ENCODE results near the gene ACER3.
A peak's percentile ranks its signal among the peaks of the same experiment; 100 is the strongest.
"Not testable (repeated sequence)": the region's sequence is repeated elsewhere in the genome, so short reads cannot be mapped to it uniquely, and the experiment has no call there.

The ACER3 gene

DNA sequence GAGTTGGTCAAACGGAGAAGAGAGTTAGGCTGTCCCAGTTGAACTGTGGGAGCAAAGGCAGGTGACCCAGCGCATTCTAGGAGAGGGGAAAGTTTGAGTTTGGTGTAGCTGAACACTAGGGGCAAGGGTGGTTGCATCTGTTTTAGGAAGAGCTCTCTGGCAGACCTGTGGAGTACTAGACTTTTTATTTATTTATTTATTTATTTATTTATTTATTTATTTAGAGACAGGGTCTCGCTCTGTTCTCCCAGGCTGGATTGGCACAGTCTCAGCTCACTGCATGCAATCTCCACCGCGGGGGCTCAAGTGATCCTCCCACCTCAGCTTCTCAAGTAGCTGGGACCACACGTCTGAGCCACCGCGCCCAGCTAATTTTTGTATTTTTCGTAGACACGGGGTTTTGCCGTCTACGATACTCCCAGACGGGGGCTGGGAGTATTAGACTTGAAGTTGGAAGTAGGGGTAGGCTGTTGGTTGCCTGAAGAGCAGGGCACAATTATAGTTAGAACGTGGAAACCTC is 950 bp upstream of the ACER3 start:
- no peak overlapping the region for H3K9ac ChIP-seq (ENCODE audit: low read depth, low read length, poor library complexity)
- no peak overlapping the region for H3K4me3 ChIP-seq (ENCODE audit: low read length in 2 of 2)

GRCh38 chr11:76861490-76861953 is 804 bp downstream of the ACER3 start:
- H4K91ac ChIP-seq (ENCODE audit: low read depth, low read length, poor library complexity): no peak overlapping the region
- H3K27me3 ChIP-seq (ENCODE audit: control insufficient read depth in 3 of 3, insufficient read depth in 3 of 3, low read depth in 1 of 3, low read length in 3 of 3): no peaks in the 10 kb centered on the region
- H3K23ac ChIP-seq (ENCODE audit: low read depth, low read length, poor library complexity): no peak overlapping the region
- no peak overlapping the region for H2BK120ac ChIP-seq (ENCODE audit: low read depth, low read length)
- no peak for DNase-seq (ENCODE audit: low spot score)
- no peak overlapping the region for H3K18ac ChIP-seq (ENCODE audit: low read length)
- H3K79me1 ChIP-seq (ENCODE audit: low read depth, low read length): peaks cover 2% of the 10 kb centered on the region
- peaks cover 8 to 9% of the 10 kb centered on the region in 2 donors for H3K4me1 ChIP-seq (ENCODE audit: control insufficient read depth in 2 of 2, insufficient read depth in 1 of 2, low read depth in 1 of 2, low read length in 2 of 2)
- H3K27ac ChIP-seq (replicated peaks; ENCODE audit: low read length): no peak overlapping the region
- WGBS, 2 donors (ENCODE audit: extremely low coverage in 2 of 2, insufficient read length in 2 of 2, insufficient replicate concordance in 1 of 2): no CpG with 5 or more reads among the region's 6 CpGs
- H3K4me3 ChIP-seq (ENCODE audit: low read length in 2 of 2): peak overlapping the region; percentile 84 to 96
- H3K9ac ChIP-seq (ENCODE audit: low read depth, low read length, poor library complexity): peak overlapping the region; percentile 38
- no peaks in the 10 kb centered on the region for H3K9me3 ChIP-seq (replicated peaks in 1 of 2; ENCODE audit: control insufficient read depth in 2 of 2, insufficient read depth in 1 of 2, low read depth in 1 of 2, low read length in 2 of 2)
- peak overlapping the region; percentile 100 for H2AFZ ChIP-seq (ENCODE audit: low read length)
- peak overlapping the region; percentile 84 for H2AK5ac ChIP-seq (ENCODE audit: low read depth, low read length)
- no peak overlapping the region for H3K4ac ChIP-seq (ENCODE audit: low read length)
- H3K14ac ChIP-seq (ENCODE audit: low read length): no peak overlapping the region
- H2BK15ac ChIP-seq (ENCODE audit: low read length): no peak overlapping the region
- peak overlapping the region; percentile 84 for H3K4me2 ChIP-seq (ENCODE audit: insufficient read depth, low read length, poor library complexity, severe bottlenecking)
- H2BK5ac ChIP-seq (ENCODE audit: low read length): no peak overlapping the region
- no peak overlapping the region for H2BK12ac ChIP-seq (ENCODE audit: low read length)
- H4K8ac ChIP-seq (ENCODE audit: low read depth, low read length): no peak overlapping the region
- H3K36me3 ChIP-seq (replicated peaks in 1 of 2; ENCODE audit: control insufficient read depth in 2 of 2, insufficient read depth in 2 of 2, low read length in 2 of 2): no peaks in the 10 kb centered on the region

More for the DNA sequence above, 950 bp upstream of the ACER3 start:
- Histone ChIP-seq H3K27ac (replicated peaks; ENCODE audit: low read length) (no peak overlapping the region), H3K18ac (ENCODE audit: low read length) (no peak overlapping the region), H2AFZ (ENCODE audit: low read length) (peak overlapping the region; percentile 100), H3K36me3 (replicated peaks in 1 of 2; ENCODE audit: control insufficient read depth in 2 of 2, insufficient read depth in 2 of 2, low read length in 2 of 2) (no peaks in the 10 kb centered on the region), H2BK15ac (ENCODE audit: low read length) (no peak overlapping the region), H2AK5ac (ENCODE audit: low read depth, low read length) (no peak overlapping the region), H3K79me1 (ENCODE audit: low read depth, low read length) (peaks cover 2% of the 10 kb centered on the region), H4K91ac (ENCODE audit: low read depth, low read length, poor library complexity) (no peak overlapping the region), H3K27me3 (ENCODE audit: control insufficient read depth in 3 of 3, insufficient read depth in 3 of 3, low read depth in 1 of 3, low read length in 3 of 3) (no peaks in the 10 kb centered on the region), H3K4me2 (ENCODE audit: insufficient read depth, low read length, poor library complexity, severe bottlenecking) (no peak overlapping the region), H2BK120ac (ENCODE audit: low read depth, low read length) (no peak overlapping the region), H3K14ac (ENCODE audit: low read length) (no peak overlapping the region), H2BK5ac (ENCODE audit: low read length) (no peak overlapping the region), H4K8ac (ENCODE audit: low read depth, low read length) (no peak overlapping the region), H2BK12ac (ENCODE audit: low read length) (no peak overlapping the region), H3K23ac (ENCODE audit: low read depth, low read length, poor library complexity) (no peak overlapping the region), H3K4me1 (ENCODE audit: control insufficient read depth in 2 of 2, insufficient read depth in 1 of 2, low read depth in 1 of 2, low read length in 2 of 2) (peaks cover 8 to 9% of the 10 kb centered on the region in 2 donors), H3K9me3 (replicated peaks in 1 of 2; ENCODE audit: control insufficient read depth in 2 of 2, insufficient read depth in 1 of 2, low read depth in 1 of 2, low read length in 2 of 2) (no peaks in the 10 kb centered on the region), H3K4ac (ENCODE audit: low read length) (no peak overlapping the region)
- no CpG with 5 or more reads among the region's 14 CpGs for WGBS, 2 donors (ENCODE audit: extremely low coverage in 2 of 2, insufficient read length in 2 of 2, insufficient replicate concordance in 1 of 2)
- DNase-seq (ENCODE audit: low spot score): no peak

- H3K18ac ChIP-seq (ENCODE audit: low read length); H3K9me3 ChIP-seq (replicated peaks in 1 of 2; ENCODE audit: control insufficient read depth in 2 of 2, insufficient read depth in 1 of 2, low read depth in 1 of 2, low read length in 2 of 2); H3K9ac ChIP-seq (ENCODE audit: low read depth, low read length, poor library complexity); H3K4me1 ChIP-seq (ENCODE audit: control insufficient read depth in 2 of 2, insufficient read depth in 1 of 2, low read depth in 1 of 2, low read length in 2 of 2); H2BK12ac ChIP-seq (ENCODE audit: low read length); H3K79me1 ChIP-seq (ENCODE audit: low read depth, low read length); H3K36me3 ChIP-seq (replicated peaks in 1 of 2; ENCODE audit: control insufficient read depth in 2 of 2, insufficient read depth in 2 of 2, low read length in 2 of 2); H2AFZ ChIP-seq (ENCODE audit: low read length); H2AK5ac ChIP-seq (ENCODE audit: low read depth, low read length); H3K4me3 ChIP-seq (ENCODE audit: low read length in 2 of 2); H3K23ac ChIP-seq (ENCODE audit: low read depth, low read length, poor library complexity); H4K8ac ChIP-seq (ENCODE audit: low read depth, low read length); DNase-seq (ENCODE audit: low spot score); H2BK5ac ChIP-seq (ENCODE audit: low read length); H2BK15ac ChIP-seq (ENCODE audit: low read length); H3K27ac ChIP-seq (replicated peaks; ENCODE audit: low read length); H3K14ac ChIP-seq (ENCODE audit: low read length); H3K4me2 ChIP-seq (ENCODE audit: insufficient read depth, low read length, poor library complexity, severe bottlenecking); H2BK120ac ChIP-seq (ENCODE audit: low read depth, low read length); H4K91ac ChIP-seq (ENCODE audit: low read depth, low read length, poor library complexity); H3K4ac ChIP-seq (ENCODE audit: low read length); H3K27me3 ChIP-seq (ENCODE audit: control insufficient read depth in 3 of 3, insufficient read depth in 3 of 3, low read depth in 1 of 3, low read length in 3 of 3): not testable (repeated sequence)
- no CpG with 5 or more reads among the region's 2 CpGs for WGBS, 2 donors (ENCODE audit: extremely low coverage in 2 of 2, insufficient read length in 2 of 2, insufficient replicate concordance in 1 of 2)
Observed at GRCh38 chr11:76862794-76863193, 2.1 kb downstream of the ACER3 start.

DNA sequence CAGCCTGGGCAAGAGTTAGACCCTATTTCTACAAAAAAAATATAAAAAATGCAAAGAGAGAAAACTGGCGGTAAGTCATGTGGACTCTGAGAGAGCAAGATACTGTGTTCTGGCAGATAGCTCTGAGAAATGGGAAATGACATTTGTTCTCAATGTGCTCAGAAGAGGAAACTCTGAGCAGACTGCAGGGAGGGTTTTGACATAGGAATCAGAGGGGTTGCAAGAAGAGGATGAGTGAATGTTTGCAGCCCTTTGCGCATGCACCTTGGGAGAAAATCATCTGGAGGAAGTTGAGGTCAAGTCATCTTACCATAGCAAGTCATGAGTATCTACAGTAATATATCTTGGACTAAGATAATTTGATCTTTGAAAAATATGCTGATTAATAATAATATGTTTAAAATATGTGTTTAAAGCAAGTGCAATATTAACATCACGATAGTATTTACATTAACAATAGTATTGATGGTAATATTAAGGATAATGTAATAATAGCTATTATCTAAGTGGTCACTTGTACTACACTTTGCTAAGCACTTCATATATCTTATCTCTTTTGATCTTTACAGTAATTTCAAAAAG is 2.6 kb downstream of the ACER3 start:
- no peak for DNase-seq (ENCODE audit: low spot score)
- H3K4me2 ChIP-seq (ENCODE audit: insufficient read depth, low read length, poor library complexity, severe bottlenecking): no peak overlapping the region
- no peak overlapping the region for H2BK5ac ChIP-seq (ENCODE audit: low read length)
- H2BK15ac ChIP-seq (ENCODE audit: low read length): no peak overlapping the region
- no CpG with 5 or more reads among the region's 3 CpGs for WGBS, 2 donors (ENCODE audit: extremely low coverage in 2 of 2, insufficient read length in 2 of 2, insufficient replicate concordance in 1 of 2)
- H2BK120ac ChIP-seq (ENCODE audit: low read depth, low read length): no peak overlapping the region
- H3K36me3 ChIP-seq (replicated peaks in 1 of 2; ENCODE audit: control insufficient read depth in 2 of 2, insufficient read depth in 2 of 2, low read length in 2 of 2): peaks cover 0 to 4% of the 10 kb centered on the region in 2 donors
- H3K4ac ChIP-seq (ENCODE audit: low read length): no peak overlapping the region
- peaks cover 2% of the 10 kb centered on the region for H3K79me1 ChIP-seq (ENCODE audit: low read depth, low read length)
- no peak overlapping the region for H4K91ac ChIP-seq (ENCODE audit: low read depth, low read length, poor library complexity)
- no peak overlapping the region for H2BK12ac ChIP-seq (ENCODE audit: low read length)
- no peak overlapping the region for H4K8ac ChIP-seq (ENCODE audit: low read depth, low read length)
- H3K27ac ChIP-seq (replicated peaks; ENCODE audit: low read length): no peak overlapping the region
- no peaks in the 10 kb centered on the region for H3K9me3 ChIP-seq (replicated peaks in 1 of 2; ENCODE audit: control insufficient read depth in 2 of 2, insufficient read depth in 1 of 2, low read depth in 1 of 2, low read length in 2 of 2)
- H3K14ac ChIP-seq (ENCODE audit: low read length): no peak overlapping the region
- H3K18ac ChIP-seq (ENCODE audit: low read length): no peak overlapping the region
- H3K4me1 ChIP-seq (ENCODE audit: control insufficient read depth in 2 of 2, insufficient read depth in 1 of 2, low read depth in 1 of 2, low read length in 2 of 2): peaks cover 8 to 9% of the 10 kb centered on the region in 2 donors
- H2AFZ ChIP-seq (ENCODE audit: low read length): no peak overlapping the region
- H3K4me3 ChIP-seq (ENCODE audit: low read length in 2 of 2): no peak overlapping the region
- H3K9ac ChIP-seq (ENCODE audit: low read depth, low read length, poor library complexity): no peak overlapping the region
- H3K23ac ChIP-seq (ENCODE audit: low read depth, low read length, poor library complexity): no peak overlapping the region
- no peaks in the 10 kb centered on the region for H3K27me3 ChIP-seq (ENCODE audit: control insufficient read depth in 3 of 3, insufficient read depth in 3 of 3, low read depth in 1 of 3, low read length in 3 of 3)
- no peak overlapping the region for H2AK5ac ChIP-seq (ENCODE audit: low read depth, low read length)
